Stimulated activated CD8-positive, alpha-beta memory T cell treated with anti-CD3 and anti-CD28 coated beads, Interleukin-7, amount 100 ng/mL, for 1 hour (primary cell): ENCODE data around the gene OR5AP2.
"Not testable (repeated sequence)": the region's sequence is repeated elsewhere in the genome, so short reads cannot be mapped to it uniquely, and the experiment has no call there.

Experiments used
- DNase-seq, 2 donors: peaks; one replicate each; pipeline ENCODE4 v3.0.0-alpha.2; 2020; ENCODE audit warnings: low read depth in 2 of 2

Gene OR5AP2

DNA sequence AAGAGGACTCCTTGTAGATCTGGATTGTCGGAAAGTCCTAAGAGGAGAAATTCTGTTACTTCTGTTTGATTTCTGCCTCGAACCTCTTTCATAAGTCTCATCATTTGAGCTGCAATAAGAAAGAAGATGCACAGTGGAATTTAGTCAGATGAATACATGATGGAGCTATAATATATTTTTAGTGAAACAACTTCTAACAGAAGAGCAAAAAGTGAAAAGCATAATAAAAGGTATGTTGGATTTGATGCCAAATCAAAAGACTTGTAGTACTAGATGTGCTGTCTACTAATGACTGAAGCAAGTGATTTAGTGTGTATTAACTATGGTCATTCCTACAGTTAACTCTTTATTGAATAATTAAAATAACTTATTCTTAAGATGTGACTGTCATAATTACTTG lies at the start of gene OR5AP2:
Gene OR5AP2, minus strand, starts transcription at position 101 of the 400 bp plus-strand sequence. Its CDS starts 0 bp downstream, at position 101.
- DNase-seq = no peak

DNA sequence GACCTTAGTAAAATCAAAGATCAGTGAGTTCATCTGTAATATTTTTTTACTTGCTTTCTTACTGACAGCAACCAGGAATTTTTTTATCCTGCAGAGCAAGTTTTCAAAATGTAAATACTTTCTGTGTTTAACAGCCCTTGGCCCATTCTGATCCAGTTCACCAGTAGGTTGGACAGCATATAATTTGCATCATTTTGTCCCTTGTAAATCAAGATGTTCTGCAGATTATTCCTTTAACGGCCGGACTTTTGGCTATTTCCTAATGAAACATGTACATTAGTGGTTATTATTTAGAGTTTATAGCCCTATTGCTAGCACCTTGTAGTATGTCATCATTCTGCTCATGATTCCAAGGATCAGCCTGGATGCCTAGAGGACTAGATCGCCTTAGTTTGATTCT lies 48.9 kb upstream of the OR5AP2 start:
- DNase-seq = not testable (repeated sequence)

DNA sequence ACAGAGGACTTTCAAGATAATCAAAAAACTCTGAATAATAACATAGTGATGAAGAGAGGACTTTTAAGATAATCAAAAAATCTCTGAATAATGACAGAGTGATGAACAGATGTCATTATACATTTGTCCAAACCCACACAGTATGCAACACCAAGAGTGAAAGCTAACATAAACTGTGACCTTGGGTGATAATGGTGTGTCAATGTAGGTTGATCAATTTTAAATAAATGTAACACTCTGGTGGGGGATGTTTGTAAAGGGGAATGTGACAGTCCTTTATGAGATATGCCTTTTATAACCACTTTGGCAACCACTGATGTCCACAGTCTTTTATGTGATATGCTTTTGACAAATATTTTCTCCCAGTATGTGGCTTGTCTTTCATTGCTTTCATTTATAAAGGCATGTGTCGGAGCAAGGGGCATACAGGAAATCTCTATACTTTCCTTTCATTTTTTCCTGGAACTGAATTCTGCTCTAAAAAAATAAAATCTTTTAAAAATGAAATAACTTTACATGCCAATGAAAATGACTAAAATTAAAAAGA lies 46.4 kb upstream of the OR5AP2 start:
- no peak for DNase-seq

DNA sequence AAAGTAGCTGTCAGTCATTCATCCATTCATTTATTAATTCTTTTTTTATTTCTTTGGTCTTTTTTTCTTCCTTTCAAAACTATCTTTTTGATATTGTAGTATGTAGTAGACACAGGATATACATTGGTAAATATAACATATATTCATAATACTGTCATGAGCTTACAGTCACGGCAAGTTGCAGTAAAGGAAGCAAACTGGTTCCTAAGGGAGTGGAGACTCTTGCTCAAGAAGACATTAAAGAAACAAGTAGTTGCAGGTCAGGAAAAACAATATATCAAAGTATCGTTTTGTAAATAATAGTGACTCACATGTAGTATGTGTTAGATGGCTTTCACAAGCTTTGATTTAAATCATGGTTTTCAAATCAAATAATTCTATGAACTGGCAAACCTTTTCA lies 28.7 kb upstream of the OR5AP2 start:
- no peak for DNase-seq

DNA sequence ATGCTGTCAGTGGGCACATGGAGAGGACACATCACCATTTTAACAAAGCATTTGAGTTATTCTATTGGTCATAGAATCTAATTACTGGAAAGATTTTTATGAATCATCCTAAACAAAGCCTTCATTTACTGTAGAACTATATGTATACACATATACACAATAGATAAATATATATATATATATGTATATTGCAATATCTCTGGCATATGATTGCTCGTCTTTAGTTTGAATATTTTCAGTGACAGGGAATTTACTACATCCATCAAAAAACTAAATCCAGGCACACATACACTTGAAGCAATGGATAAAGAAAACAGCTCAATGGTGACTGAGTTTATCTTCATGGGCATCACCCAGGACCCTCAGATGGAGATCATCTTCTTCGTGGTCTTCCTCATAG lies 21.1 kb upstream of the OR5AP2 start, which contains the start of gene OR5AR1:
Gene OR5AR1, plus strand, starts transcription at position 301 of the 400 bp plus-strand sequence. Its CDS starts 0 bp downstream, at position 301.
- no peak for DNase-seq

DNA sequence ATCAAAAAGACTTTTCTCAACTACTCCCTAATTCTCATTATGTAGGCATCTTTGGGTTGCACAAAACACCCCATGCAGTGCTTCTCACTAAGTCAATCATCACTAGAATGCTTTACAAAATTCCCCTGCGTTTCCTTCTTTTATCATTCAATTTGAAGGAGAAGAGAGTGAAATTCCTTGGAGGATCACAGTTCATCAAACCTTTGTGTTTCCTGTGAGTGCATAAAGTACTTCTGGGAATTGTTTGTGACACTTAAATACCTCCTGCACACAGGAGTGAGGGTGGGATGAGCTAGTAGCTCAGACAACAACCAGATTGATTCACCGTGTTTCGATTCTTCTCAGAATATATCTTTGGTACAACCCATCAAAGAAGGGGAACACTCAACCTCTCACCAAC lies 17.5 kb upstream of the OR5AP2 start:
- no peak for DNase-seq

DNA sequence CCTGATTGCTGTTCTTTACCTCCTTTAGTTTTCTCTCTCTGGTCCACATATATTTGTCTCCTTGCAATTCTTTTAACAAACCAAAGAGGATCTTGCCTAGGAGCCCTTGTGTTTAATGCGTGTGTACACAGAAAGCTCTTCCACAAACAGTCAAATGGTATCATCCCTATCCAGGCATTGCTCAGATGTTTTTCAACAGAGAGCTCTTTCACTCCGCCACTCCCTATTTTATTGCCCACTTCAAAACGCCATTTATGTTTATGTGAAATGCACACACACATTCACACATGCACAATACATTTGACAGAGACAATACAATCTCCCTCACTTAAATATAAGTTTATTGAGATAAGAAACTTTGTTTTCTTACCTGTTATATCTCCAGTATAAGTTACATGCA lies 4.7 kb downstream of the OR5AP2 start:
- DNase-seq = no peak

DNA sequence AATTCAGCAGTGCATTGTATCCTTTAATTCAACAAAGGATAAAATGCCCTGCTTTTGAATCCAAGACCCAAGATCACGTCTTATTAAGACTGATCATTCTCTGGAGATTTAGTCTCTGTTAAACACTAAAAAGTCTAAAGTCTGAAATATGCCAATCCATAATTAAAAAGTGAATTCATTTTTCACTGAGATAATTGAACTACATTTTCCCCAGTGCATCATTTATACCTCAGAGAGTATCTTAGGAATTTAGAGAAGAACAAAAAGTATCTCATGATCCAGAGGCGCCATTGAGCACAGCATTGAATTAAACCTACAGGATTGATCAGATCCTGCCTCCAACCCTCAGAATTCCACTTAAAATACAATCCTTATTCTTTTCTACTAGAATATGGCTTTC lies 5.4 kb downstream of the OR5AP2 start:
- DNase-seq = no peak

DNA sequence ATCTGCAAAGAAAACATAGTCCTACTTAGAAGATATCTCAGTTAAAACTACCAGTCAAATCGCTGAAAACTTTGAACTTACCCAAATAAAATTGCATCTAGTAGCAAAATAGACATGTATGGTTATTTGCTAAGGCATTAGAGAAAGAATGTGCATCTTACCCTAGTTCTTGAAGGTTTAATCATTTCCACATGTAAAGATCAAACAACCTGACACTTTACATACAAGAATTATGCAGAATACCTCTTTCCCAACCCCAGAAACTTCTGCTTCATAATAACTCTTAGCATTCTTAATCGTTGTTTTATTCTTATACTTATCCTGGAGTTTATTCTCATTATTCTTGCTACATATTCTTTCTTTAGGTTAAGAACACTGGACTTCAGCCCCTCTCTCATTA lies 9.9 kb downstream of the OR5AP2 start:
- no peak for DNase-seq

DNA sequence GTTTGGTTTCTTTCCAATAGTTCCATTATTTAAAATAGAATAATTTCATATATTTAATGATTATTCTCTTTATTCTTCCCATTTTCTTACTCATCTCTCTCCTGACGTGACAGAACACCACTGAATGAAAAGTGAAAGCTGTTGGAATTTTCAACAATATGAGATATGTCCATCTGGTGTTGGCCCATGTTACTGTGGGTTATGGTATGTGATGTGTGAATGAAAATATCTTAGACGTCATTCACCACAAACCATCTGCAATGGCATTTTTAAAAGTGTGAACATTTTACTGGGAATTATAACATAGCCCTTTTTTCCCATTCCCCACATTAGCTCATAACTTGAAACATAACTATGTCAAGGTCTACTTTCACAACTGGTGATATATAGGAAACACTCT lies 16.3 kb downstream of the OR5AP2 start:
- DNase-seq = no peak

DNA sequence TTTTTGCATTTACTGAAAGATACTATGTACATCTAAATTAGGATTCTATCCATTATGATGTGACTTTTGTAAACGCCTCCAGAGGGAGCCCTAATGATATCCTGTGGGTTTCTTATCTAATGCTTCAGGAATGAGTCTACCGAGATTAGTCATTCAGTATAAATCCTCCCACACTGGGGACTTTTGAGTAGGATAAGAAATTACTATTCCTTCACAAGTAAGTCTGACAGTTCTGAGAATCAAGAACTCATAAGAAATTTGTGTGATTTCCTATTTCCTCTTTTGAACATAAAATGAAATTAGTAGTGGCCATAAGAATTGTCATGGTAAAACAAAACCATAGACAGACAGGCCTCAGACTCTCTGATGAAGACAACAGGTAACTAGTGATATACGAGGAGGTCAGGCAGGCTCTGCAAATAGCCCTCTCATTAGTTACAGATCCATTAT lies 17.6 kb downstream of the OR5AP2 start:
- no peak for DNase-seq

DNA sequence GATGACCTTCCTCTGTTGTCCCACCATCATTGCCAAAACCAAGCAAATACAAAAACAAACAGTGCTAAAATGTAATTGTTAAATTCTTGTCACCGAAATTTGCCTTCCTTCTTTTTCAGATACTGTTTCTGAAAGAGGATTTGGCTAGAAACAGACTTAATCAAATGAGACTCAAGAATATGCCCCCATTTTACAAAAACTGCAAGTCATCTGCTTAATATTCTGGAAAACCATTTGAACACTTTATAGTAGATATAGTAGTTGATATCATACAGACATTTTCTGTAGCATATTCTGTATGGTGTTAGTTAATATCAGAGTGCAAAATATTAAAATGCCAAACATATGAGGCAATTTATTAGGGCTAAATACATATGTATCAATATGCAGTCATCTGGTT lies 31.1 kb downstream of the OR5AP2 start:
- DNase-seq = no peak

DNA sequence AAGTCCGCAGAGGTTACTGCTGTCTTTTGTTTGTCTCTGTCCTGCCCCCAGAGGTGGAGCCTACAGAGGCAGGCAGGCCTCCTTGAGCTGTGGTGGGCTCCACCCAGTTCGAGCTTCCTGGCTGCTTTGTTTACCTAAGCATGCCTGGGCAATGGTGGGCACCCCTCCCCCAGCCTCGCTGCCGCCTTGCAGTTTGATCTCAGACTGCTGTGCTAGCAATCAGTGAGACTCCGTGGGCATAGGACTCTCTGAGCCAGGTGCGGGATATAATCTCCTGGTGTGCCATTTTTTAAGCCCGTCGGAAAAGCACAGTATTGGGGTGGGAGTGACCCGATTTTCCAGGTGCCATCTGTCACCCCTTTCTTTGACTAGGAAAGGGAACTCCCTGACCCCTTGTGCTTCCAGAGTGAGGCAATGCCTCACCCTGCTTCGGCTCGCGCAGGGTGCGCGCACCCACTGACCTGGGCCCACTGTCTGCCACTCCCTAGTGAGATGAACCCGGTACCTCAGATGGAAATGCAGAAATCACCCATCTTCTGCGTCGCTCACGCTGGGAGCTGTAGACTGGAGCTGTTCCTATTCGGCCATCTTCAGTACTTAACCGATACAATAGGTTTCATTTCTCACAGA lies 50.0 kb downstream of the OR5AP2 start:
- not testable (repeated sequence) for DNase-seq
